IMR-90 (cell line): ENCODE measurements around the gene ALAS1.

Experiments
- CTCF ChIP-seq: conservative IDR thresholded peaks from 2 replicates; pipeline ENCODE4 v1.5.1; 2012; ENCODE audit warnings: mild to moderate bottlenecking, low read depth, low read length, improper control_type of control experiment
- MAFK ChIP-seq: IDR thresholded peaks from 2 replicates; pipeline ENCODE4 v1.6.1; 2012; ENCODE audit warnings: low read depth, low read length, improper control_type of control experiment
- MXI1 ChIP-seq: IDR thresholded peaks from 2 replicates; pipeline ENCODE4 v1.6.1; 2012; ENCODE audit warnings: low read depth, mild to moderate bottlenecking, low read length, moderate library complexity, borderline replicate concordance
- POLR2A ChIP-seq: IDR thresholded peaks from 2 replicates; pipeline ENCODE4 v1.6.1; 2012; ENCODE audit warnings: mild to moderate bottlenecking, low read depth, low read length
- USF2 ChIP-seq: fragments of 150-350 bp; IDR thresholded peaks from 2 replicates; pipeline ENCODE4 v1.6.1; 2017; ENCODE audit warnings: mild to moderate bottlenecking, antibody characterized with exemption, low read length, low read depth

GRCh38 chr3:52200981-52201679 is 3.2 kb downstream of the ALAS1 start:
- TF ChIP-seq MAFK (no peak), MXI1 (no peak), CTCF (no peak), POLR2A (no peak), USF2 (no peak)
